A549 (cell line): ENCODE measurements around the gene PPP1R12B.
"Not testable (repeated sequence)": the region's sequence is repeated elsewhere in the genome, so short reads cannot be mapped to it uniquely, and the experiment has no call there.

ENCODE experiments used
- MYC ChIP-seq: IDR thresholded peaks from 2 replicates; pipeline ENCODE4 v1.6.1; 2012; ENCODE audit warnings: mild to moderate bottlenecking, inconsistent platforms, low read length, improper control_type of control experiment, borderline replicate concordance
- POLR2A ChIP-seq: IDR thresholded peaks from 2 replicates; pipeline ENCODE4 v1.6.1; 2012; ENCODE audit warnings: mild to moderate bottlenecking, low read length
- TF ChIP-seq, protein P1 (sequence below): fragments of >200 bp; sonication (Bioruptor Twin); formaldehyde crosslinking; IDR thresholded peaks from 3 replicates; pipeline ENCODE4 v1.5.1; 2016
- TF ChIP-seq, protein P2 (sequence below): fragments of 200-600 bp; sonication (generic); IDR thresholded peaks from 2 replicates; pipeline ENCODE4 v1.6.1; 2016; ENCODE audit warnings: antibody characterized with exemption, mild to moderate bottlenecking, moderate library complexity

DNA sequence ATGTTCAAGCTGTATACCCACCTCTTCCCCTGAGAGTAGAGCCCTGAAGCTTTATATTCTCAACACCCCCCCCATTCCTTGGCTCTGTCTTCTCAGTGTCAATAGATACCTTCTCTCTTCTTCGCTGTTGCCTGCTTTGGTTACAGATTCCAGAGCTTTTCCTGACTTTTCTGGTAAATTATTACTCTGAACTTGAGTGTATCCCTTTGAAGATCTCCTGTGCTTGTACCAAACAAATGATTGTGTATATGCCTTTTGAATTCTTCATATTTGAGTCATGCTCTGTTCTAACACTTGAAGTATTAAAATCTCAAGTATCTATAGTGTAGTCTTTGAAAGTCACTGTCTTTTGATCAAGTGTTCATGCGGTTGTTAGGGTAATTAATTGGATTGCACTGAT lies 32.0 kb downstream of the PPP1R12B start:
- TF ChIP-seq, protein P1, sequence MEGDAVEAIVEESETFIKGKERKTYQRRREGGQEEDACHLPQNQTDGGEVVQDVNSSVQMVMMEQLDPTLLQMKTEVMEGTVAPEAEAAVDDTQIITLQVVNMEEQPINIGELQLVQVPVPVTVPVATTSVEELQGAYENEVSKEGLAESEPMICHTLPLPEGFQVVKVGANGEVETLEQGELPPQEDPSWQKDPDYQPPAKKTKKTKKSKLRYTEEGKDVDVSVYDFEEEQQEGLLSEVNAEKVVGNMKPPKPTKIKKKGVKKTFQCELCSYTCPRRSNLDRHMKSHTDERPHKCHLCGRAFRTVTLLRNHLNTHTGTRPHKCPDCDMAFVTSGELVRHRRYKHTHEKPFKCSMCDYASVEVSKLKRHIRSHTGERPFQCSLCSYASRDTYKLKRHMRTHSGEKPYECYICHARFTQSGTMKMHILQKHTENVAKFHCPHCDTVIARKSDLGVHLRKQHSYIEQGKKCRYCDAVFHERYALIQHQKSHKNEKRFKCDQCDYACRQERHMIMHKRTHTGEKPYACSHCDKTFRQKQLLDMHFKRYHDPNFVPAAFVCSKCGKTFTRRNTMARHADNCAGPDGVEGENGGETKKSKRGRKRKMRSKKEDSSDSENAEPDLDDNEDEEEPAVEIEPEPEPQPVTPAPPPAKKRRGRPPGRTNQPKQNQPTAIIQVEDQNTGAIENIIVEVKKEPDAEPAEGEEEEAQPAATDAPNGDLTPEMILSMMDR: not testable (repeated sequence)
- not testable (repeated sequence) for TF ChIP-seq MYC, POLR2A
- TF ChIP-seq, protein P2, sequence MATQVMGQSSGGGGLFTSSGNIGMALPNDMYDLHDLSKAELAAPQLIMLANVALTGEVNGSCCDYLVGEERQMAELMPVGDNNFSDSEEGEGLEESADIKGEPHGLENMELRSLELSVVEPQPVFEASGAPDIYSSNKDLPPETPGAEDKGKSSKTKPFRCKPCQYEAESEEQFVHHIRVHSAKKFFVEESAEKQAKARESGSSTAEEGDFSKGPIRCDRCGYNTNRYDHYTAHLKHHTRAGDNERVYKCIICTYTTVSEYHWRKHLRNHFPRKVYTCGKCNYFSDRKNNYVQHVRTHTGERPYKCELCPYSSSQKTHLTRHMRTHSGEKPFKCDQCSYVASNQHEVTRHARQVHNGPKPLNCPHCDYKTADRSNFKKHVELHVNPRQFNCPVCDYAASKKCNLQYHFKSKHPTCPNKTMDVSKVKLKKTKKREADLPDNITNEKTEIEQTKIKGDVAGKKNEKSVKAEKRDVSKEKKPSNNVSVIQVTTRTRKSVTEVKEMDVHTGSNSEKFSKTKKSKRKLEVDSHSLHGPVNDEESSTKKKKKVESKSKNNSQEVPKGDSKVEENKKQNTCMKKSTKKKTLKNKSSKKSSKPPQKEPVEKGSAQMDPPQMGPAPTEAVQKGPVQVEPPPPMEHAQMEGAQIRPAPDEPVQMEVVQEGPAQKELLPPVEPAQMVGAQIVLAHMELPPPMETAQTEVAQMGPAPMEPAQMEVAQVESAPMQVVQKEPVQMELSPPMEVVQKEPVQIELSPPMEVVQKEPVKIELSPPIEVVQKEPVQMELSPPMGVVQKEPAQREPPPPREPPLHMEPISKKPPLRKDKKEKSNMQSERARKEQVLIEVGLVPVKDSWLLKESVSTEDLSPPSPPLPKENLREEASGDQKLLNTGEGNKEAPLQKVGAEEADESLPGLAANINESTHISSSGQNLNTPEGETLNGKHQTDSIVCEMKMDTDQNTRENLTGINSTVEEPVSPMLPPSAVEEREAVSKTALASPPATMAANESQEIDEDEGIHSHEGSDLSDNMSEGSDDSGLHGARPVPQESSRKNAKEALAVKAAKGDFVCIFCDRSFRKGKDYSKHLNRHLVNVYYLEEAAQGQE: not testable (repeated sequence)
